Loucy (cell line): ENCODE measurements around the gene NHS.

ENCODE experiments used
- EZH2phosphoT487 ChIP-seq: fragments of 200-600 bp; IDR thresholded peaks from 2 replicates; pipeline ENCODE4 v1.6.1; 2018; ENCODE audit warnings: antibody characterized with exemption, mild to moderate bottlenecking, moderate library complexity, borderline replicate concordance
- TF ChIP-seq, protein P1 (sequence below): fragments of 200-600 bp; sonication (generic); conservative IDR thresholded peaks from 2 replicates; pipeline ENCODE4 v1.5.1; 2014; ENCODE audit warnings: mild to moderate bottlenecking, antibody characterized with exemption, low read length

DNA sequence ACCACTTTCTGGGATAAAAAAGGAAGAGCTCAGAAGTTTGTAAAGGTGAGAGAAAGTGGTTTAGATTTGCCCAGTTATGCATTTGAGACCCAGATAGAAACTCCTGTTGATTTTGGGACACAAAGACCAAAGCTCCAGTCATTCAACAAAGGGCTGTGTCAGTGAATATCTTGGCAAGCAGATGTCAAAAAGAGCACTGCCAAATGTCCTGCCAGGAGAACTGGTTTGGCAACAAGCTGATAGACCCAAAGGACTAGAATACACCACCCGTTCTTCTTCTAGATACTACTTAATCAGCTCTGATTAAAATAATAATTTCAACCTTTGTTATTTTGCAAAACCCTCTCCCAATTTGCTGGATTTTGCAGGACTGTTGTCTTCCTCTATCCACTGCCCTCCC is 121.4 kb downstream of the NHS start:
- TF ChIP-seq, protein P1, sequence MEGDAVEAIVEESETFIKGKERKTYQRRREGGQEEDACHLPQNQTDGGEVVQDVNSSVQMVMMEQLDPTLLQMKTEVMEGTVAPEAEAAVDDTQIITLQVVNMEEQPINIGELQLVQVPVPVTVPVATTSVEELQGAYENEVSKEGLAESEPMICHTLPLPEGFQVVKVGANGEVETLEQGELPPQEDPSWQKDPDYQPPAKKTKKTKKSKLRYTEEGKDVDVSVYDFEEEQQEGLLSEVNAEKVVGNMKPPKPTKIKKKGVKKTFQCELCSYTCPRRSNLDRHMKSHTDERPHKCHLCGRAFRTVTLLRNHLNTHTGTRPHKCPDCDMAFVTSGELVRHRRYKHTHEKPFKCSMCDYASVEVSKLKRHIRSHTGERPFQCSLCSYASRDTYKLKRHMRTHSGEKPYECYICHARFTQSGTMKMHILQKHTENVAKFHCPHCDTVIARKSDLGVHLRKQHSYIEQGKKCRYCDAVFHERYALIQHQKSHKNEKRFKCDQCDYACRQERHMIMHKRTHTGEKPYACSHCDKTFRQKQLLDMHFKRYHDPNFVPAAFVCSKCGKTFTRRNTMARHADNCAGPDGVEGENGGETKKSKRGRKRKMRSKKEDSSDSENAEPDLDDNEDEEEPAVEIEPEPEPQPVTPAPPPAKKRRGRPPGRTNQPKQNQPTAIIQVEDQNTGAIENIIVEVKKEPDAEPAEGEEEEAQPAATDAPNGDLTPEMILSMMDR = no peak
- no peak for TF ChIP-seq EZH2phosphoT487
